ENCODE results near the gene PEAK1.
"Not testable (repeated sequence)": the region's sequence is repeated elsewhere in the genome, so short reads cannot be mapped to it uniquely, and the experiment has no call there.

PEAK1 gene

DNA sequence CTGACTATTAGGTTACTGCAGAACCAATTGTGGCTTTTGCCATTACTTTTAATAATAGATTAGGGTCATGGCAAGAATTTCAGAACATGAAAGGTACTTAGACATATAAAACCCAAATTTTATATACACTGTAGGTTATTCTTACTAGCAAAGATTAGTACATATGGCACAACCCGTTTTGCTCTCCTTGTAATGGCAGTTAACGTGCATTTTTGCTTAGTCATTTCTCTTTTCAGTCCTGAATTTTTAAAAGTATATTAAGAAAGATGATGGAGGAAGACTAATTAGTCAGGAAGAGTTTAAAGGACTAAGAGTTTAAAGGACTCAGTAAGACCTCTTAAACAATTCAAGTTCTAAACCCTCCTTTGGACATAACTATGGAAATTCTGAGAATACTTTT, 114.0 kb downstream of the PEAK1 start:
- DNase-seq: no peak

DNA sequence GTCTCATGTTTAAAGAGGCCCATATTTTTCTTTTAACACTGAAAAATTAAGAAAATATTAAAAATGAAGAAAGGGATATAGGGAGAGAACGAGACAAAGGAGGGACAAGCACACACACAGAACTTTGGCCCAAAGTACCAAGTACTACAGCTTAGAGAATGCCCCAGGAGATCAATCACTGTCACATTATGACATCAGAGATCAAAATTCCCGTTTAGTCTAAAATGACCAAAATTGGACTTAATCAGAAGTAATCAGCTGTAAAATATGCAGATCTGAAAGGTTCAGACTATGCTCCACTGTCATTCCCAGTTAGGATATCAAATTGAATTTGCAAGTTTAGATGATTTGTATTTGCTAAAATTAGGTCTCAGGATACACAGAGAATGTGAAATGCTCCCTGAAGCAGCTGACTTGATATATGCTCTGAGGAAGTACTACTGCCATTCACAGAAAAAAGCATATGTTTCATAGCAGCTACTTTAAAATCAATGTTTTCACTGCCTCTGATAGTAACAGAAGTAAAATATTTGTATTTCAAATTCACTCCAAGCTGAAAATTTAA, 123.0 kb downstream of the PEAK1 start:
- no peak for DNase-seq

DNA sequence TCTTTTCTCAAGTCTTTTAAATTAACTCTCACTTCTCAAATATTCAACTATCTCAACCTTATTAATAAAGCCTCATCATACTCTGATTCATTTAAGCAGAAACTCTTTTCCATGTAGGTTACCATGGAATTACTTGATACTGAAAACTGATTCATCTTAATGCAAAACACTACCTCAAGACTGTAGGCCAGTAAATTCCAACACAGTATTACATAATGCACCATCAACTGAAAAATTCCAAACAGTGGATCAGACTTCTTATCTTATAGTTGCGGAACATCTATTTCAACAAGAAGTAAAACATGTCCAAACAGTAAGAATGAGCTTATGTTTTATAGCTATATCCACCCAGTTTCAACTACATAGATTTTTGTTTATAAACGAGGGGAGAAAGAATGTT, 124.5 kb downstream of the PEAK1 start:
- DNase-seq: no peak

DNA sequence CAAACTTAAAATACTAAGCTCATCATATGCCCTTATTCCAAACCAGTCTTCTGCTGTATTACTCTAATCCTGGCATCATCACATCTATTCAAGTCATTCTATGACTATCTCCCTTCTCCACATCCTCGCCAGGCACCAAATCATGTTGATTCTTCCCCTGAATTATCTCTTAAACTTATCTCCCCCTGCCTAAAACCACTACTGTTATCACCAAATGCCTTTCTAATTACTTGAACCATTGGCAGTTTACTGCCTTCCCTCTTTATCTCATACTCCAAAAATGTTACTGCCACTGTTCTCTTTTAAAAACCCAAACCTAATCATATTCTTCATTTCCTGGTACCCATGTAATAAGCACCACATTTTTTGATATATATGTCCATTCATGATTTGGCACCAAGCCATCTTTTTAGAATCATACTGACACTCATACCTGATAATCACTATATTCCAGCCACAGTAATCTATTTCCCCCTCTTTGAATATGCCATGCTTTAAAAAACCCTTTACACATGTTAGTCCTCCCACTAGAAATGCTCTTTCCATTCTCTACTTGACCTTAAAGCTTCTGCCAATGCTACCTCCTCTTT, 126.8 kb downstream of the PEAK1 start:
- DNase-seq: peak in 1 of 5 experiments; percentile 10

DNA sequence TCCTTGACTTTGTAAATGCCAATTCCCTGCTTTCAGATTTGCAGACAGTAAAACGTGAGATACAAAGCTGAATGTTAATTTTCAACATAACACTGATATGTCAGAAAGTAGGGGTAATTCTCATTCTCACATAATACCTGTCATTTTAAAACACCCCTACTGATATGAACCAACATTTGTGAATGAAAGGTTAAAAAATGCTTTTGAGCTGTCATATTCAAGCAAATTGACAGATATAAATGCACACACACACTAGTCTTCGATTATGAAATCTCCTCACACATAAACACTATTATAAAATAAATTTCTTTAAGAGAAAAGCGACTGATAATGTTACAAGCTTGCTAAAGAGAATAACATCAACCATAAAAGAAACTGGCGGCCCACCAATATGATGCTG, 128.8 kb downstream of the PEAK1 start:
- DNase-seq: no peak

DNA sequence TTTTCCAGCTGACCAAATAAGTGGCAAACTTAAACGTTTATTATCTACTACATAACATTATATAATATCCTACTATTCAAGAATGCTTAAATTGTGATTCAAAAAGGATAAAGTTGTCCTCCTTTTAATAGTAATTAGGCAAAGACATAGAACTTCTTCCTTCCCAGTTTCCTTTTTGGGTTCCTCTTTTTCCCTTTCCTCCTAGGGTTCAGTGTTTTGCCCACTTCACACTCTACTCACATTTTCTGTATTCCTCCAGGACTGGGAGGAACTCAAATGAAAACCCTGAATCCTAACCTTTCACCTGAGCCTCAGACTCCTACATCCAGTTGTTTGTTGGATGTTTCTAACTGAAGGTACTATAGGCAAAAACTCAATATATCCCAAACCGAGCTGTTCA, 132.5 kb downstream of the PEAK1 start:
- DNase-seq: no peak

DNA sequence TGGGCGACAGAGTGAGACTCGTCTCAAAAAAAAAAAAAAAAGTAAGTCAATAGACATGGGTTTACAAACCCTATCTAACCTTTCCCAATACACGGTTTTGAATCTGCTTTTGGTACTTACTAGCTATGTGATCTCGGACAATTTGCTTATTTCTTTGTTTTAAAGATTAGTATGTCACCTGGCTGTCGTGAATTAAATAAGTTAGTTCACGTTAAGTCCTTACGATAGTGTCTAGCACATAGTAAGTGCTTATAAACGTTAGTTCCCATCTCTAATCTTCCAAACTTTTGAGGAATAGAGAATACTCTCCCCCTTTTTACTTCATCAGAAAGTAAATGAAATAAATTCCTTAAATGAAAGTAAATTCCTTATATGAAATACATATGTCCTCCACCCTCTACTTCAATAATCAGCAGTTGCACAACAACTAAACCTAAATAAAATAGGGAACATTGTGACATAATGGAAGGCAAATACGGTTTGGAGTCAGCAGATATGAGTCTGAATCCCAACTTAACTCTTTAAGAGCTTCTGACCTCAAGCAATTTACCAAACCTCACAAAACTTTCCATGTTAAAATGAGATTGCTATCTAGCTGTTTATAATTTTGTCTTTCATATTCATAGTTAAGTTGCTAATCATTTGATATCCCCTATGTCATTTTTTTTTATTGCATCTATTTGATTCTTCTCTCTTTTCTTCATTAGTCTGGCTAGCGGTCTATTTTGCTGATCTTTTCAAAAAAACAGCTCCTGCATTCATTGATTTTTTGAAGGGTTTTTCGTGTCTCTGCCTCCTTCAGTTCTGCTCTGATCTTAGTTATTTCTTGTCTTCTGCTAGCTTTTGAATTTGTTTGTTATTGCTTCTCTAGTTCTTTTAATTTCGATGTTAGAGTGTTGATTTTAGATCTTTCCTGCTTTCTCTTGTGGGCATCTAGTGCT, 134.6 kb downstream of the PEAK1 start:
- DNase-seq: no peak

DNA sequence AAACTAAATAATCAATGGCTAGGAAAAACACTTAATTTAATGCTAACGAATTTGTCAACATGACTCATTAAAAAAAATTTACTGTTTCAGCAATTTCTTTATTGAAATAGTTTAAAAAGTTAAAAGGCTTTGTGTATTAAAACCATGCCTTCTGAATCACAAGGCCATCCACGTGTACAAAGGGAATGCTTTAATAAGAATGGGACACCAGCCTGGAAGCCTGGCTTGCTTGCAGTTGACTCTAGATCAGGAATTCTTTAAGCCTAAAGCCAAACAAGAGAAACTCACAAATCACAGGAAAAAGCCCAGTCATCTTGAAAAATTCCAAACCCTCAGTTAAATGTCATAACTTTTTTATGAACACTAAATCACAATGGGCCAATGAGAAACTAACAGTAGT, 137.6 kb downstream of the PEAK1 start:
- no peak for DNase-seq

DNA sequence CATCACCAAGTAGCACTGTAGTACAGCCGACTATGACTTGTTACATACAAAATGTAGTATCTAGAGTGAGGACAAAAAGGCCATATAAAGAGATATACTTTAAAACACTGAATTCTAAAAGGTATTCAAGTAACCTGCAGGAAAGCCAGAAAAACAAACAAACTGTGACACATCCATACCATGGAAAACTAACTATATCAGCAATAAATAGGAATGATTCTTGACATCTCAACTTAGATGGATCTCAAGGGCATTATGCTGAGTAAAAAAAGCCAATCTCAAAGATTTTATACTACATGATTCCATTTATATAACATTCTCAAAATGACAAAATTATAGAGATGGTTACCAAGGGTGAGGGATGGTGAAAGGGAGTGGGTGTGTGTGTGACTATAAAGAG, 143.0 kb downstream of the PEAK1 start:
- no peak for DNase-seq

DNA sequence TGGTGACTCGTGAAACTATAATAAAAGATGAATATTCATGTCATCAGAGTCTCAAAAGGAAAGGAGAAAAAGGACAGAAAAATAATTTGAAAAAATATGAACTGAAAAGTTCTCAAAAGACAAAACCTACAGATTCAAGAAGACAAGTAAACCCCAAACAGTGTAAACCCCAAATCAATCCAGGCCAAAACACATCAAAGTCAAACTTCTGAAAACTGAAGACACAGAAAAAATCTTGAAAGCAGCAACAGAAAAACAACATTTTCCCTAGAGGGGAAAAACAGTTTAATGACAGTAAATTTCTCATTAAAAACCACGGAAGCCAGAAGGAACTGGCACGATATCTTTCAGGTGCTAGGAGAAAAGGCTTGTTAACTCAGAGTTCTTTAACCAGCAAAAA, 143.8 kb downstream of the PEAK1 start:
- DNase-seq: no peak

DNA sequence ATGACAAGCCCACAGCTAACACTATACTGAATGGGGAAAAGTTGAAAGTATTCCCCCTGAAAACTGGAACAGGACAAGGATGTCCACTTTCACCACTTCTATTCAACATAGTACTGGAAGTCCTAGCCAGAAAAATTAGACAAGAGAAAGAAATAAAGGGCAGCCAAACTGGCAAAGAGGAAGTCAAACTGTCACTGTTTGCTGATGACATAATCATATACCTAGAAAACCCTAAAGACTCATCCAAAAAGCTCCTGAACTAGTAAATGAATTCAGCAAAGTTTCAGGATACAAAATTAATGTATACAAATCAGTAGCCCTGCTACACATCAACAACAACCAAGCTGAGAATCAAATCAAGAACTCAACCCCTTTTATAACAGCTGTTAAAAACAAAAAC, 146.8 kb downstream of the PEAK1 start:
- not testable (repeated sequence) for DNase-seq

DNA sequence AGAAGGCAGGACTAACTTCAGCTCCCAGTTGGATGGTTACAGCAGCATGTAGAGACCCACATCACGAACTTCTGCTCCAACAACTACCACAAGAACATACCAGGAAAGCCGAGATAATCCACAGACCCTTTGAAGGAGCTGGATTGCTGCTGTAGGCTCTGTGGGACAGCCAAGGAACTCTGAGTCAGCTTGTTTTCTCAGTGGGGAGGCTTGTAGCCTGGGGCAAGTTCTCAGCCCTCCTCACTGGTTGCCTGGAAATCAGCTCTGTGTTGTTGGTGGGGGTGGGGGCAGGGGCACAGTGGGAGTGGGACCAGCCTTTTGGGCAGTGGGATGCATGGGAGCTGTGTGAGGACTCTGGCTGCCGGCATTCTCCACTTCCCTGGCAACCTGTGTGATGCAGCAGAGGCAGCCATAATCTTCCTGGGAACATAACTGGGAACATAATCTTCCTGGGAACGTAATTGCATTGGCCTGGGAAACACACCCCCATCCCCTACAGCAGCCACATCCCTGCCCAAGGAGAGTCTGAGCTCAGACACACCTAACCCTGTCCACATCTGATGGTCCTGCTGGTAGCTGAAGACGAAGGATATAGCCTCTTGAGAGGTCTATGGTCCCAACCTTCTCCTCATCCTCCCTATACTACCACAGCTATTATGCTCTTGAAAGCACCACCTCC, 153.1 kb downstream of the PEAK1 start:
- no peak for DNase-seq

DNA sequence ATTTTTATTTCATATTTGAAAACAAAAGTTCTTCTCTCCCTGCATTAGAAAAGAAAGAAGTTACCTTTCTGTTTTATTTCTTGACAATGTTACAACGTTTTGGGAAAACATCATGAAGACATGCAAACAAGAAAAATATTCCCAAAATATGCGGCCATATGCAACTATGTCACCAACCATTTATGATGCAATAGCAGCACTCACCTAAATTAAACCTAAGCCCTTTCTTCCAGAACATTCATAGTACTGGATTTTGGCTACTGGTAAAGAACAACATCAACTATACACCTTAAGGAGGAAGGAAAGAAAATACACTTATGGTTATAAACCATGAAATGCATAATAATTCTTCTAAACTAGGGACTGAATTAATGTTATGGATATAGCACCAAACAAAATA, 164.5 kb downstream of the PEAK1 start:
- DNase-seq: no peak

DNA sequence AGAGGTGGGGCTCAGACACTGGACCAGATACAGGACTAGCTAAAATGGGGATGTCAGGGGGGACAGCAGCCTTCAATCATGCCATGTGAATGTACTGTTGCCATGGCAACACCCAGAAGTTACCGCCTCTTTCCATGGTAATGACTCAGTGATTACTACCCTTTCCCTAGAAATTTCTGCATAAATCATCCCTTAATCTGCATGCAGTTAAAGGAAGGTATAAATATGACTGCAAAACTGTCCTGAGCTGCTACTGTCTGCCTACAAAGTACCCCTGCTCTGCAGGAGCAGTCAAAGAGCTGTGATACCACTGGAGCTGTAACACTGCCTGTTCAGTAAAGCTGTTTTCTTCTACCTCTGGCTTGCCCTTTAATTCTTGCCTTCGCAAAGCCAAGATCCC, 168.2 kb downstream of the PEAK1 start:
- no peak for DNase-seq

DNA sequence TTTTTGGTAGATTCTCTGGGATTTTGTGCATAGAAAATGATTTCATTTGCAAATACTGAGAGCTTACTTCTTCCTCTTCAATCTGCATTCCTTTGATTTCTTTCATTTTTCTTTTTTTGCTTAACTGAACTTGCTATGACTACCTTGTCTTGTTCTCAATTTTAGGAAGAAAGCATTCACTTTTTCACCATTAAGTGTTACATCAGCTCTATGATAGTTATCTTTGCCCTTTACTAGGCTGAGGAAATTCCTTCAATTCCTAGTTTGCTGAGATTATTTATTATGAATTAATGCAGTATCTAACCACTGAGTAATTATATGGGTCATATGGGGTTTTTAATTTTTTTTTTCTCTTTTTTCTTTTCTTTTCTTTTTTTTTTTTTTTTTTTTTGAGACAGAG, 172.8 kb downstream of the PEAK1 start:
- DNase-seq: no peak

DNA sequence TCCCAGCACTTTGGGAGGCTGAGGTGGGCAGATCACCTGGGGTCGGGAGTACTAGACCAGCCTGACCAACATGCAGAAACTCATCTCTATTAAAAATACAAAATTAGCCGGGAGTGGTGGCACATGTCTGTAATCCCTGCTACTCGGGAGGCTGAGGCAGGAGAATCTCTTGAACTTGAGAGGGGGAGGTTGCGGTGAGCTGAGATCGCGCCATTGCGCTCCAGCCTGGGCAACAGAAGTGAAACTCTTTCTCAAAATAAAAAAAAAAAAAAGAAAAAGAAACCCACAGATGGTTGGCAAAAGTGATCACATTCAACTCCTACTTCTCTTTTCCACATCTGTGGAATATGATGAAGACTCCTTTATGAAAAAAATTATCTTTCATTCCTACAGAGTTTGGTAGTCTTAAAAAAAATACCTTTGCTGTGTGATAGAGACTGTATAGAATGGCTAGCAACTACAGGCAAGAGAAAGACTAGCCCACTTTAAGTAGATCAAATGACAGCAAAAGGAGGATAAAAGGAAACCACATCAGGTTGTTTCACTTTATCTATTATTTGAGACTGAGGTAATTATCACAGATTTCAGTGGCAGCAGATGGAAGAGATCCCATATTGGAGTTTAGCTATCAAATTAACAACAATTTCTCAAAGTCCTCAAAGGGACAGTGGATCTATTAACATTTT, 176.0 kb downstream of the PEAK1 start:
- DNase-seq: no peak

DNA sequence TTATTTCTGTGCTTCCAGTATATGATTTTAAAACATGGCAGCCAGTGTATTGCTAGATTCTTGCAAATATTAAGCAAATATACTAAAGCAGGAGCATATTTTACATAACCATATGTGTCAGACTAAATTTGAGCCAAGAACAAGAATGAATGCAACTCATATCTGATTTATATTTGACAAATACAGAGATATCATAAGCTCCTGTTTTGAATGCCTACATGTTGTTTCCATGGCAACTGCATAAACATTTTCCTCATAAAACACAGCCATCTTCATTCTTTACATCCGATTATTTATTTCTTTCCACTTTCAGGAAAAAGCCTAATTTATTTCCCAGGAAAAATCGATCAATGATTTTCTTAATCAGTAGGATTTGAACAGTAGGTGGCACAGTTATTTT, 176.8 kb downstream of the PEAK1 start:
- no peak for DNase-seq

DNA sequence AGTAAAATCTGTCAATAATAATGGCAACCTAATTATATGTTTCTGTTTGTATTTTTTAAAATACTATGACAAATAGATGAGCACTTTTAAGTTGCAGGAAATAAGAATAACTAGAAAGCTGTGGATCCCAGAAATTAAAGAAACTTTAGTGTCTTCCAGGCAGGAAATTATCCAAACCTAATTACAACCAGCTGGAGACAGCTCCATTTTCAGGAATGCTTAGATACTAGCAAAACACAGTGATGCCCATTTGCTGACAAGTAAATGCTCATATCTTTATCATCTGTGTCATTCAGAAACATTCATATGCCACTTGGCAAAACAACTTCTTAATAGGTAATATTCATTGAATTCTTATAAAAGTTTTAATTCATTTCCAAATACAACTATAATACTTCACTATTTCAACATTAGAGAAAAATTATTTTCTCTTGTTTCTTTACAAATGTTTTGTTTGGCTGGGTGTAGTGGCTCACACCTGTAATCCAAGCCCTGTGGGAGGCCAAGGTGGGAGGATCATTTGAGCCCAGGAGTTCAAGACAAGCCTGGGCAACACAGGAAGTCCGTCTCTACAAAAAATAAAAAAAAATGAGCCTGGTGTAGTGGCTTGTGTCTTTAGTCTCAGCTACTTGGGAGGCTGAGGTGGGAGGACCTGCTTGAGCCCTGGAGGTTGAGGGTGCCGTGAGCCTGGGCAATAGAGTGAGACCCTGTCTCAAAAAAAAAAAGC, 179.9 kb downstream of the PEAK1 start:
- DNase-seq: no peak

DNA sequence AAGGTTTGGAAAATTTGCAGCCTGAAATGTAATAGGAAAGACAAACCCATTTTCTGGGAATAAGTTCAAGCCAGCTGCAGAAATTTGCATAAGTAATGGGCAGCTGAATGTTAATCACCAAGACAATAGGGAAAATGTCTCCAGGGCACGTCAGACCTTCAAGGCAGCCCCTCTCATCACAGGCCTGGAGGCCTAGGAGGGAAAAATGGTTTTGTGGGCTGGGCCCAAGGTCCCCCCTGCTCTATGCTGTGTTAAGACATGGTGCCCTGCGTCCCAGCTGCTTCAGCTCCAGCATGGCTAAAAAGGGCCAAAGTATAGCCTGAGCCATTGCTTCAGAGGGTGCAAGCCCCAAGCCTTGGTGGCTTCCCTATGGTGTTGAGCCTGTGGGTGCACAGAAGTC, 184.3 kb downstream of the PEAK1 start:
- no peak for DNase-seq

DNA sequence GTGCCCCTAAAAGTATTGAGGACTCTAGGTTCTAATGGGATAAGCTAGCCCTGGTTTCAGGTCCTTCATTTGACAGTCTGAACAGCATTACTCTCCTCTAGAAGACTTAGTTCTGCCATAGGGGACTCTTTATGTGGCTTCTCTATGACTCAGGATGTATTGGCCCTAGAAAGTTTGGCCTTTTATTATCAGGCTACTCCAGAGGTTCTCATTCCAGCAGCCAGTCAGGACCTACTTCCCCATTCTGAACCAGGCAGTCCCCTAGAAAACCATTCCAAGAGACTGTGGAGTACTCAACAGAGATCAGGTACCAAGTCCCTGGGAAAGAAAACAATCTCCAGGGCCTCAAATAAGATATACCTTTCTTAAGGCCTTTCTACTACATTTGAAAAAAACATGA, 191.1 kb downstream of the PEAK1 start:
- no peak for DNase-seq

DNA sequence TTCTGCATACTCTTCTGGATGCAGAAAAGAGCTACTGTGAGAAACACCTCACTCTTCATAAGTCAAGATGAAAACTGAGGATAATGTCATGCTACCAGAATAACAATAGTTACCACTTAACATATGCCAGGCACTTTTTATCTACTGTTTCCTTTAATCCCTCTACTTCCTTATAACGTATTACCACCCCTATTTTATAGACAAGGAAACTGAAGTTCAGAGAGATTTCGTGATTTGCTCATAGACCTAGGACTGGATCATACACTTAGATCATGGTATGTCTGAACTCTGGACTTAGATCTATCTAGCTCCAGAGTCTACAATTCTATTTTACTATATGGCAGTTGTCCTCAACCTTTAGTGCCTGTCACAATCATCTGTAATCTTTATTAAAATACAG, 193.3 kb downstream of the PEAK1 start:
- no peak for DNase-seq

DNA sequence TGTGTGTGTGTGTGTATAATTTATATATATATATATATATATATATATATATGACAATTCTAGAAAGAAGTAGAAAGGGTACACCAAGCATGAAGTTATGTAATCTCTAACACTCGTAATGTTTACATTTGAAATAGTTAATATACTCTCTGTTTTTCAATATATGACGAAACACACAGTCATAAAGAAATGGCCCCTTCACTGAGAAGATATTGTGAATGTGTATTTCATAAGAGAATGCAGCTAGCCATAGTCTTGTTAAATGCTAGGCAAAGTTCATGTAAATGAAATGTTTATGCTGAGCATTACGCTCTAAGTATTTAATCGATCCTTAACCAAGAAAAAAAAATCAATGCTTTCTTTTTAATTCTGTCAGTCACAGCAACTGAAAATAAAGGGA, 194.3 kb downstream of the PEAK1 start:
- DNase-seq: no peak

Measured in T-helper 2 cell (primary cell).